Measurements from ENCODE around the gene TIFAB.

The TIFAB gene

GRCh38 chr5:135487839-135488514 is 35.8 kb upstream of the TIFAB start:
- DNase-seq (ENCODE audit: extremely low read depth, low read depth), result no peak
- H3K4me3 ChIP-seq (replicated peaks; ENCODE audit: low read depth, low read length), result no peak overlapping the region
- no peak for TF ChIP-seq CTCF (IDR thresholded peaks at IDR 0.05; ENCODE audit: low read depth, low read length, missing control alignments)

- DNase-seq (ENCODE audit: extremely low read depth, low read depth), result no peak
- H3K4me3 ChIP-seq (replicated peaks; ENCODE audit: low read depth, low read length), result no peak overlapping the region
- TF ChIP-seq CTCF (IDR thresholded peaks at IDR 0.05; ENCODE audit: low read depth, low read length, missing control alignments), result no peak
These were observed 34.9 kb upstream of the TIFAB start for GRCh38 chr5:135487037-135487395.

- no peak for DNase-seq (ENCODE audit: extremely low read depth, low read depth)
- no peak overlapping the region for H3K4me3 ChIP-seq (replicated peaks; ENCODE audit: low read depth, low read length)
- TF ChIP-seq CTCF (IDR thresholded peaks at IDR 0.05; ENCODE audit: low read depth, low read length, missing control alignments), result no peak
These were observed 34.2 kb upstream of the TIFAB start for GRCh38 chr5:135486131-135487036.

- no peak for DNase-seq (ENCODE audit: extremely low read depth, low read depth)
- no peak for TF ChIP-seq CTCF (IDR thresholded peaks at IDR 0.05; ENCODE audit: low read depth, low read length, missing control alignments)
- H3K4me3 ChIP-seq (replicated peaks; ENCODE audit: low read depth, low read length), result no peak overlapping the region
These were observed 32.5 kb upstream of the TIFAB start for GRCh38 chr5:135484674-135485086.

- DNase-seq (ENCODE audit: extremely low read depth, low read depth), result no peak
- TF ChIP-seq CTCF (IDR thresholded peaks at IDR 0.05; ENCODE audit: low read depth, low read length, missing control alignments), result no peak
These were observed 31.1 kb upstream of the TIFAB start for GRCh38 chr5:135483254-135483653.

GRCh38 chr5:135482381-135482933 is 30.3 kb upstream of the TIFAB start:
- TF ChIP-seq CTCF (IDR thresholded peaks at IDR 0.05; ENCODE audit: low read depth, low read length, missing control alignments), result no peak
- no peak overlapping the region for H3K4me3 ChIP-seq (replicated peaks; ENCODE audit: low read depth, low read length)
- DNase-seq (ENCODE audit: extremely low read depth, low read depth), result no peak

More at GRCh38 chr5:135483254-135483653, 31.1 kb upstream of the TIFAB start:
- H3K4me3 ChIP-seq (replicated peaks; ENCODE audit: low read depth, low read length), result no peak overlapping the region

All from HFF-Myc (cell line).